ENCODE data around the gene USP43. TPM values are rescaled to one million over a fixed set of nuclear protein-coding genes. Genes with fewer than 3 reads are reported as not detected.
"Not testable (repeated sequence)": the region's sequence is repeated elsewhere in the genome, so short reads cannot be mapped to it uniquely, and the experiment has no call there.

Gene USP43
- total RNA-seq, 1 donor from 2014 or later, result 7.8 TPM

DNA sequence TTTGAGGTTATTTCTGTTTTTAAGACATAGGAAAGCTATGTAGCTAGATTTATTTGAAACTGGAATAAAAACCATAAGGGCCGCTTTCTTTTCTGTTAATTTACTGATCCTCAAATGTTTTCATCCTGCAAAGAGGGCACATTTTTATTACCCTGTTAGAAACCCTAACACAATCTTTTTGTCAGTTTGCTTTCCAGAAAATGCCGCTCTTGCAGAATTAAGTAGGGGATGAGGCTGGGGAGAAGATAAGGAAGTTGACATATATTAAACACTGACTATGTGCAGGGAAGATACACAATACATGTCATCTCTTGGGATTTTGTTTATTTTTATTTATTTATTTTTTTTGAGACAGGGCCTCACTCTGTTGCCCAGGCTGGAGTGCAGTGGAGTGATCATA lies 15.7 kb downstream of the USP43 start:
- TF ChIP-seq, protein P1, sequence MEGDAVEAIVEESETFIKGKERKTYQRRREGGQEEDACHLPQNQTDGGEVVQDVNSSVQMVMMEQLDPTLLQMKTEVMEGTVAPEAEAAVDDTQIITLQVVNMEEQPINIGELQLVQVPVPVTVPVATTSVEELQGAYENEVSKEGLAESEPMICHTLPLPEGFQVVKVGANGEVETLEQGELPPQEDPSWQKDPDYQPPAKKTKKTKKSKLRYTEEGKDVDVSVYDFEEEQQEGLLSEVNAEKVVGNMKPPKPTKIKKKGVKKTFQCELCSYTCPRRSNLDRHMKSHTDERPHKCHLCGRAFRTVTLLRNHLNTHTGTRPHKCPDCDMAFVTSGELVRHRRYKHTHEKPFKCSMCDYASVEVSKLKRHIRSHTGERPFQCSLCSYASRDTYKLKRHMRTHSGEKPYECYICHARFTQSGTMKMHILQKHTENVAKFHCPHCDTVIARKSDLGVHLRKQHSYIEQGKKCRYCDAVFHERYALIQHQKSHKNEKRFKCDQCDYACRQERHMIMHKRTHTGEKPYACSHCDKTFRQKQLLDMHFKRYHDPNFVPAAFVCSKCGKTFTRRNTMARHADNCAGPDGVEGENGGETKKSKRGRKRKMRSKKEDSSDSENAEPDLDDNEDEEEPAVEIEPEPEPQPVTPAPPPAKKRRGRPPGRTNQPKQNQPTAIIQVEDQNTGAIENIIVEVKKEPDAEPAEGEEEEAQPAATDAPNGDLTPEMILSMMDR (conservative IDR thresholded peaks at IDR 0.05; ENCODE audit: low read depth, low read length), result no peak
- no peak overlapping the region for H3K4me3 ChIP-seq (ENCODE audit: low read depth, low read length)
- no peak for DNase-seq (ENCODE audit: low read depth)

- not testable (repeated sequence) for DNase-seq (ENCODE audit: low read depth); H3K4me3 ChIP-seq (ENCODE audit: low read depth, low read length)
These were observed 18.2 kb downstream of the USP43 start for GRCh38 chr17:9663511-9663910.

DNA sequence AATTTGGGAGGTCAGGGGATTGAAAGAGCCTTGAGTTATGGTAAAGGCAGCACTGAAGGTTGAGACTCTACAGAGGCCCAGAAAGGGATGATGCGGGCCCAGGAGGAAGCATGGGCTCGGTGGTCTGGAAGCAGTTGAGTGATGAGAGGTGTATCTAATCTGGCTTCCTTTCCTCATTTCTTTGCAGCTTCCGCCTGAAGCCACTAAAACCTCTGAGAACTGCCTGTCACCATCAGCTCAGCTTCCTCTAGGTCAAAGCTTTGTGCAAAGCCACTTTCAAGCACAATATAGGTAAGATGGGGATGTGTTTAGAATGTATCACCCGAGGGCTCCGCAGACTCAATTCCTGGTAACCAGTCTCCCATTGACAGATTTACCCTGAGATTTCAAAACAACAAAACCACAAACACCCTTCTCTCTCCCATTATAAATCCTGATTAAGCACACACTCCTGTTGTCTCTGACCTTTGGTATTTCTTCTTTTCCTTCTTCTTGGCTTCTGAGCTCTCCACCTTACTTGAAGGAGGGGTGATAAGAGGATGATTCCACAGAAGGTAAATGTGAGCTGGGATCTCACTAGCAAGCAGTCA lies 21.2 kb downstream of the USP43 start:
- DNase-seq (ENCODE audit: low read depth), result no peak
- TF ChIP-seq, protein P1 (conservative IDR thresholded peaks at IDR 0.05; ENCODE audit: low read depth, low read length), result no peak
- no peak overlapping the region for H3K4me3 ChIP-seq (ENCODE audit: low read depth, low read length)

- TF ChIP-seq, protein P1 (conservative IDR thresholded peaks at IDR 0.05; ENCODE audit: low read depth, low read length), result no peak
- peak; percentile 80 for DNase-seq (ENCODE audit: low read depth)
- no peak overlapping the region for H3K4me3 ChIP-seq (ENCODE audit: low read depth, low read length)
These were observed 23.2 kb downstream of the USP43 start for GRCh38 chr17:9668517-9668916.

- TF ChIP-seq, protein P1 (conservative IDR thresholded peaks at IDR 0.05; ENCODE audit: low read depth, low read length), result no peak
- no peak overlapping the region for H3K4me3 ChIP-seq (ENCODE audit: low read depth, low read length)
- no peak for DNase-seq (ENCODE audit: low read depth)
These were observed 24.3 kb downstream of the USP43 start for GRCh38 chr17:9669551-9670008.

DNA sequence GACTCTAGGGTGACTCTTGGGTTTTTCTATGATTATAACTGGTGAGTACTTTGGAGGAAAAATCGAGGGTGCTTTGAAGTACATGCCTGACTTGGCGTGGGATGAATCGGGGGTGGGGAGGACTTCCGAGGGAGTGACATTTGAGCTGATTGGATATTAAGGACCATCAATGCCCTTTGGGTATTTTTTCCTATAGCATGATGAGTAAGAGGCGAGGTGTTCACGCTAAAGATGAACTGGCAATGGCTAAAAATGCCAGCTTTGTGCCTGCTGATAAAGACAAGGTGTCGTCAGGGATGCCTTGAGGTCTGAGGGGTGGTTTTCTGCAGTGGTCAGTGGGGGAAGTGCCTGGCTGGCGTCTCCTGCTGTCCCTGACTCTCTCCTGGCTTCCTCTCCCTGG lies 25.3 kb downstream of the USP43 start:
- TF ChIP-seq, protein P1 (conservative IDR thresholded peaks at IDR 0.05; ENCODE audit: low read depth, low read length), result no peak
- DNase-seq (ENCODE audit: low read depth), result no peak
- H3K4me3 ChIP-seq (ENCODE audit: low read depth, low read length), result no peak overlapping the region

GRCh38 chr17:9671559-9671958 lies 26.2 kb downstream of the USP43 start:
- TF ChIP-seq, protein P1 (conservative IDR thresholded peaks at IDR 0.05; ENCODE audit: low read depth, low read length), result no peak
- H3K4me3 ChIP-seq (ENCODE audit: low read depth, low read length), result no peak overlapping the region
- no peak for DNase-seq (ENCODE audit: low read depth)
